HCT116 (cell line): Measurements from ENCODE around the gene SLC25A22. TPM values are rescaled to one million over a fixed set of nuclear protein-coding genes. Genes with fewer than 3 reads are reported as not detected.

Experiments
- ATAC-seq: fragments of 200-7000 bp; cut with Tn5 transposase; 2 replicates; pipeline ENCODE4 v1.9.1; 2020; ENCODE audit warnings: mild to moderate bottlenecking, moderate library complexity
- BruUV-seq: library from RNA; stranded (reverse); fragments of 400-500 nt; replicated peaks from 2 replicates; lab custom pipeline; 2021; lab: Mats Ljungman, UMichigan
- CTCF ChIA-PET: fragments of 300-600 bp; sonication (Branson Sonifier 250); formaldehyde crosslinking; loops from one replicate; lab custom pipeline; 2021; ENCODE audit warnings: antibody characterized with exemption; lab: Charles Lee
- POLR2A ChIA-PET: fragments of 300-600, 350-600 bp; sonication (Branson Sonifier 250); formaldehyde crosslinking; loops from one replicate; lab custom pipeline; 2021; ENCODE audit warnings: antibody characterized with exemption; lab: Charles Lee
- RAD21 ChIA-PET, 2 experiments: fragments of 300-600 bp; sonication (Branson Sonifier 250); formaldehyde crosslinking; loops; one replicate each; lab custom pipeline; 2023; ENCODE audit warnings: low total read pairs in 2 of 2; ENCODE audit not compliant: uncharacterized antibody in 2 of 2, unreplicated experiment in 2 of 2, low non-redundant PET in 1 of 2; lab: Charles Lee
- DNase-seq: peaks from one replicate; pipeline ENCODE4 v3.0.0-alpha.2; 2010; ENCODE audit warnings: low read depth, low spot score
- H2AFZ ChIP-seq: fragments of 200-600 bp; shearing (Covaris generic), sonication (generic); 2 replicates; pipeline ENCODE4 v1.6.1; 2017; ENCODE audit warnings: low read depth, mixed run types, mixed read lengths, antibody characterized with exemption, low read length; ENCODE audit not compliant: poor library complexity, severe bottlenecking
- H3K27ac ChIP-seq: 2 replicates; pipeline ENCODE4 v1.5.1; 2012; ENCODE audit warnings: low read depth, low read length
- H3K27me3 ChIP-seq: fragments of 200-600 bp; sonication (generic); 2 replicates; pipeline ENCODE4 v1.6.1; 2016; ENCODE audit warnings: mixed run types, low read length, mixed read lengths; ENCODE audit not compliant: insufficient read depth
- H3K36me3 ChIP-seq, 2 experiments: fragments of 200-500 bp in 1 of 2; fragments of 200-600 bp in 1 of 2; sonication (Bioruptor generic) in 1 of 2; sonication (generic) in 1 of 2; 2 replicates each; pipeline versions ENCODE4 v1.5.1 to v1.6.1; 2014 to 2016; ENCODE audit warnings: low read length in 2 of 2, inconsistent platforms in 1 of 2, mixed read lengths in 1 of 2, mixed run types in 1 of 2; ENCODE audit not compliant: insufficient read depth in 2 of 2, control insufficient read depth in 1 of 2
- H3K4me1 ChIP-seq, 2 experiments: fragments of 200-600 bp in 1 of 2; sonication (generic) in 1 of 2; 2 replicates each; pipeline versions ENCODE4 v1.5.1 to v1.6.1; 2012 to 2017; ENCODE audit warnings: low read length in 2 of 2, inconsistent platforms in 1 of 2, mild to moderate bottlenecking in 1 of 2, mixed read lengths in 1 of 2, mixed run types in 1 of 2, moderate library complexity in 1 of 2; ENCODE audit not compliant: insufficient read depth in 2 of 2, control insufficient read depth in 1 of 2
- H3K4me2 ChIP-seq: fragments of 200-600 bp; sonication (generic); 2 replicates; pipeline ENCODE4 v1.6.1; 2017; ENCODE audit warnings: mixed run types, low read length, mixed read lengths
- H3K4me3 ChIP-seq, 2 experiments: fragments of 200-600 bp in 1 of 2; sonication (generic) in 1 of 2; replicated peaks in 1 of 2; 2 replicates each; pipeline ENCODE4 v1.5.1; 2011 to 2016; ENCODE audit warnings: low read length in 2 of 2, control low read depth in 1 of 2, low read depth in 1 of 2, mild to moderate bottlenecking in 1 of 2, mixed read lengths in 1 of 2, mixed run types in 1 of 2
- H3K79me2 ChIP-seq: fragments of 200-600 bp; sonication (generic); 2 replicates; pipeline ENCODE4 v1.6.1; 2017; ENCODE audit warnings: mild to moderate bottlenecking, mixed run types, low read length, moderate library complexity, mixed read lengths; ENCODE audit not compliant: insufficient read depth
- H3K9ac ChIP-seq: fragments of 200-600 bp; sonication (generic); 2 replicates; pipeline ENCODE4 v1.6.1; 2016; ENCODE audit warnings: low read length, mixed read lengths
- H3K9me2 ChIP-seq: fragments of 200-600 bp; sonication (generic), shearing (Covaris generic); 2 replicates; pipeline ENCODE4 v1.6.1; 2017; ENCODE audit warnings: mixed run types, mild to moderate bottlenecking, moderate library complexity; ENCODE audit not compliant: insufficient read depth
- H3K9me3 ChIP-seq, 2 experiments: fragments of 200-500 bp in 1 of 2; fragments of 200-600 bp in 1 of 2; sonication (Bioruptor generic) in 1 of 2; sonication (generic) in 1 of 2; 2 replicates each; pipeline ENCODE4 v1.6.1; 2014 to 2017; ENCODE audit warnings: low read length in 2 of 2, mixed read lengths in 2 of 2, inconsistent platforms in 1 of 2, low read depth in 1 of 2, mild to moderate bottlenecking in 1 of 2, mixed run types in 1 of 2, moderate library complexity in 1 of 2; ENCODE audit not compliant: control insufficient read depth in 1 of 2, insufficient read depth in 1 of 2
- H4K20me1 ChIP-seq: fragments of 200-600 bp; sonication (generic), shearing (Covaris generic); 2 replicates; pipeline ENCODE4 v1.6.1; 2017; ENCODE audit warnings: mixed run types, mild to moderate bottlenecking, moderate library complexity; ENCODE audit not compliant: insufficient read depth
- CBX3 ChIP-seq: IDR thresholded peaks from 2 replicates; pipeline ENCODE4 v1.6.1; 2012; ENCODE audit warnings: low read depth
- CEBPB ChIP-seq: IDR thresholded peaks from 2 replicates; pipeline ENCODE4 v1.6.1; 2012; ENCODE audit warnings: low read depth
- EGR1 ChIP-seq: IDR thresholded peaks from 2 replicates; pipeline ENCODE4 v1.6.1; 2012; ENCODE audit warnings: low read depth
- ELF1 ChIP-seq: IDR thresholded peaks from 2 replicates; pipeline ENCODE4 v1.6.1; 2012; ENCODE audit warnings: low read depth, borderline replicate concordance
- EZH2 ChIP-seq: fragments of 200-600 bp; sonication (generic); IDR thresholded peaks from 2 replicates; pipeline ENCODE4 v1.6.1; 2017; ENCODE audit warnings: antibody characterized with exemption, mixed run types
- EZH2phosphoT487 ChIP-seq: fragments of 200-600 bp; IDR thresholded peaks from 2 replicates; pipeline ENCODE4 v1.6.1; 2018; ENCODE audit warnings: antibody characterized with exemption, borderline replicate concordance
- FOSL1 ChIP-seq: IDR thresholded peaks from 2 replicates; pipeline ENCODE4 v1.6.1; 2012; ENCODE audit warnings: low read depth
- JUND ChIP-seq: IDR thresholded peaks from 2 replicates; pipeline ENCODE4 v1.6.1; 2012
- MAX ChIP-seq: IDR thresholded peaks from 2 replicates; pipeline ENCODE4 v1.6.1; 2012
- POLR2A ChIP-seq: IDR thresholded peaks from 2 replicates; pipeline ENCODE4 v1.7.0; 2011; ENCODE audit warnings: borderline replicate concordance; ENCODE audit not compliant: insufficient read depth, insufficient read length; ENCODE audit errors: extremely low read depth
- POLR2AphosphoS5 ChIP-seq: IDR thresholded peaks from 2 replicates; pipeline ENCODE4 v1.6.1; 2011; ENCODE audit warnings: mild to moderate bottlenecking, low read depth, low read length, moderate library complexity
- REST ChIP-seq: IDR thresholded peaks from 2 replicates; pipeline ENCODE4 v1.6.1; 2012; ENCODE audit warnings: low read depth
- SIN3A ChIP-seq: IDR thresholded peaks from 2 replicates; pipeline ENCODE4 v1.6.1; 2012; ENCODE audit warnings: low read depth
- SP1 ChIP-seq: IDR thresholded peaks from 2 replicates; pipeline ENCODE4 v1.6.1; 2012; ENCODE audit warnings: low read depth
- SRF ChIP-seq: IDR thresholded peaks from 2 replicates; pipeline ENCODE4 v1.6.1; 2012; ENCODE audit warnings: low read depth
- TCF7L2 ChIP-seq: IDR thresholded peaks from 2 replicates; pipeline ENCODE4 v1.7.0; 2011; ENCODE audit warnings: borderline replicate concordance, inconsistent platforms; ENCODE audit not compliant: insufficient read depth, insufficient read length; ENCODE audit errors: extremely low read depth
- ZFX ChIP-seq: fragments of 450-650 bp; IDR thresholded peaks from 2 replicates; pipeline ENCODE4 v1.6.1; 2017
- ZNF274 ChIP-seq: fragments of 200-500 bp; sonication (Bioruptor generic); IDR thresholded peaks from 2 replicates; pipeline ENCODE4 v1.6.1; 2014; ENCODE audit warnings: mild to moderate bottlenecking, low read depth, low read length, inconsistent platforms
- intact Hi-C: fragments of 100-400 bp; cut with micrococcal nuclease; formaldehyde crosslinking; loops from 2 replicates; pipeline ENCODE4 v1.10.0; 2022
- total RNA-seq: library from RNA; stranded (reverse); gene quantifications from one replicate; pipeline ENCODE4 v1.2.1, GENCODE V29; 2021; ENCODE audit not compliant: unreplicated experiment
- TF ChIP-seq, protein P1 (sequence below), 3 experiments: fragments of 200-600 bp in 1 of 3; sonication (generic) in 1 of 3; IDR thresholded peaks in 2 of 3; conservative IDR thresholded peaks in 1 of 3; 2 replicates each; pipeline ENCODE4 v1.5.1; 2012 to 2017; ENCODE audit warnings: low read depth in 2 of 3, low read length in 2 of 3, antibody characterized with exemption in 1 of 3, borderline replicate concordance in 1 of 3, control low read depth in 1 of 3, mild to moderate bottlenecking in 1 of 3, mixed read lengths in 1 of 3, mixed run types in 1 of 3, moderate library complexity in 1 of 3; ENCODE audit not compliant: insufficient read depth in 1 of 3
- TF ChIP-seq, protein P2 (sequence below): IDR thresholded peaks from 2 replicates; pipeline ENCODE4 v1.6.1; 2012
- TF ChIP-seq, protein P3 (sequence below): IDR thresholded peaks from 2 replicates; pipeline ENCODE4 v1.6.1; 2011; ENCODE audit warnings: mild to moderate bottlenecking, low read length, moderate library complexity; ENCODE audit not compliant: insufficient replicate concordance; ENCODE audit errors: extremely low read depth

Gene SLC25A22
- total RNA-seq, 1 experiment from 2014 or later = 62.0 TPM

DNA sequence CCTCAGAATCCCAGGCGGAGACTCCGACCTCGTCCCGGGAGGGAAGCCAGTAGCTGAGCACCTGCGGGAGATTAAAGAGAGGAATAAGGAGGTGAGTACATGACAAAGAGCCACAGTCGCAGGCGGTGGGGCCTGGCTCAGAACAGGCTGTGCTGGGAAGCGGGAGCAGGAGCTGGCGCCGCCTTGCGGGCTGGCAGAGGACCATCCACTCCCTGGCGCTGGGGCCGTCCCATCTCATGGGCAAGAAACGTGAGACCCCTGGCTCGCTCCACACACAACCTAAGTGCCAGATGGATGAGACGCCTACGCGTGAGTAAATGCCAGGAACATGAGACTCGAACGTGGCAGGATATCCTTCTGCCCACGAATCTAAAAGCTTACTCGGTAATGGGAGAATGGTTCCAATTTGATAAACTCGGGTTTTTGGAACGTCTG, 14.5 kb downstream of the SLC25A22 start:
- H3K4me3 ChIP-seq = no peak overlapping the region
- DNase-seq (peak; percentile 78), ATAC-seq (peak; percentile 95)
- H3K36me3 ChIP-seq = no peaks in the 10 kb centered on the region
- H3K9ac ChIP-seq = peak overlapping the region; percentile 11; the same call in 1 of the 2 replicates
- POLR2A ChIA-PET = interaction anchor here (0.6 to 1.3 kb wide), 2 partner anchors 12 to 22 kb away, joined by 3 to 12 read pairs; no protein-coding TSS in a partner anchor
- no peaks in the 10 kb centered on the region for H3K9me3 ChIP-seq
- peaks cover 21% of the 10 kb centered on the region; the same call in 1 of the 2 replicates for H3K79me2 ChIP-seq
- peak overlapping the region; percentile 45 for H3K27ac ChIP-seq
- RAD21 ChIA-PET = interaction anchor here in 1 of 2 experiments (0.7 kb wide), 1 partner anchor 88 kb away, joined by 4 read pairs; the partner anchor contains the start of genes DEAF1 and TMEM80
- BruUV-seq = no TSS peak
- H3K4me2 ChIP-seq = peak overlapping the region; percentile 57
- H4K20me1 ChIP-seq = no peaks in the 10 kb centered on the region
- CTCF ChIA-PET = interaction anchor here (0.9 to 1.9 kb wide), 7 partner anchors 8 to 229 kb away, joined by 3 to 6 read pairs (median 4); partner anchors contain the start of gene TMEM80
- no peak overlapping the region for H2AFZ ChIP-seq
- H3K4me1 ChIP-seq = peaks cover 19 to 29% of the 10 kb centered on the region in 2 experiments
- no peaks in the 10 kb centered on the region for H3K9me2 ChIP-seq
- intact Hi-C loops = no loop called here
- H3K27me3 ChIP-seq = no peaks in the 10 kb centered on the region
- TF ChIP-seq SRF (no peak), ZFX (no peak), EZH2phosphoT487 (no peak), REST (no peak), EGR1 (no peak), EZH2 (no peak), CEBPB (no peak), POLR2AphosphoS5 (peak; percentile 45; the same call in 1 of the 2 replicates), TCF7L2 (peak; percentile 86), POLR2A (no peak), FOSL1 (no peak), ELF1 (no peak), MAX (peak; percentile 66; the same call in 1 of the 2 replicates), JUND (no peak), SIN3A (peak; percentile 47; the same call in 1 of the 2 replicates), CBX3 (no peak), SP1 (no peak), ZNF274 (no peak)
- TF ChIP-seq, protein P1, sequence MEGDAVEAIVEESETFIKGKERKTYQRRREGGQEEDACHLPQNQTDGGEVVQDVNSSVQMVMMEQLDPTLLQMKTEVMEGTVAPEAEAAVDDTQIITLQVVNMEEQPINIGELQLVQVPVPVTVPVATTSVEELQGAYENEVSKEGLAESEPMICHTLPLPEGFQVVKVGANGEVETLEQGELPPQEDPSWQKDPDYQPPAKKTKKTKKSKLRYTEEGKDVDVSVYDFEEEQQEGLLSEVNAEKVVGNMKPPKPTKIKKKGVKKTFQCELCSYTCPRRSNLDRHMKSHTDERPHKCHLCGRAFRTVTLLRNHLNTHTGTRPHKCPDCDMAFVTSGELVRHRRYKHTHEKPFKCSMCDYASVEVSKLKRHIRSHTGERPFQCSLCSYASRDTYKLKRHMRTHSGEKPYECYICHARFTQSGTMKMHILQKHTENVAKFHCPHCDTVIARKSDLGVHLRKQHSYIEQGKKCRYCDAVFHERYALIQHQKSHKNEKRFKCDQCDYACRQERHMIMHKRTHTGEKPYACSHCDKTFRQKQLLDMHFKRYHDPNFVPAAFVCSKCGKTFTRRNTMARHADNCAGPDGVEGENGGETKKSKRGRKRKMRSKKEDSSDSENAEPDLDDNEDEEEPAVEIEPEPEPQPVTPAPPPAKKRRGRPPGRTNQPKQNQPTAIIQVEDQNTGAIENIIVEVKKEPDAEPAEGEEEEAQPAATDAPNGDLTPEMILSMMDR (IDR thresholded peaks at IDR 0.05 in 2 of 3, conservative IDR thresholded peaks at IDR 0.05 in 1 of 3; ENCODE audit: borderline replicate concordance in 1 of 3, insufficient read depth in 1 of 3, low read depth in 2 of 3, low read length in 2 of 3) = peak in 2 of 3 experiments; percentile 83 to 94
- TF ChIP-seq, protein P2, sequence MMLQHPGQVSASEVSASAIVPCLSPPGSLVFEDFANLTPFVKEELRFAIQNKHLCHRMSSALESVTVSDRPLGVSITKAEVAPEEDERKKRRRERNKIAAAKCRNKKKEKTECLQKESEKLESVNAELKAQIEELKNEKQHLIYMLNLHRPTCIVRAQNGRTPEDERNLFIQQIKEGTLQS = no peak
- TF ChIP-seq, protein P3, sequence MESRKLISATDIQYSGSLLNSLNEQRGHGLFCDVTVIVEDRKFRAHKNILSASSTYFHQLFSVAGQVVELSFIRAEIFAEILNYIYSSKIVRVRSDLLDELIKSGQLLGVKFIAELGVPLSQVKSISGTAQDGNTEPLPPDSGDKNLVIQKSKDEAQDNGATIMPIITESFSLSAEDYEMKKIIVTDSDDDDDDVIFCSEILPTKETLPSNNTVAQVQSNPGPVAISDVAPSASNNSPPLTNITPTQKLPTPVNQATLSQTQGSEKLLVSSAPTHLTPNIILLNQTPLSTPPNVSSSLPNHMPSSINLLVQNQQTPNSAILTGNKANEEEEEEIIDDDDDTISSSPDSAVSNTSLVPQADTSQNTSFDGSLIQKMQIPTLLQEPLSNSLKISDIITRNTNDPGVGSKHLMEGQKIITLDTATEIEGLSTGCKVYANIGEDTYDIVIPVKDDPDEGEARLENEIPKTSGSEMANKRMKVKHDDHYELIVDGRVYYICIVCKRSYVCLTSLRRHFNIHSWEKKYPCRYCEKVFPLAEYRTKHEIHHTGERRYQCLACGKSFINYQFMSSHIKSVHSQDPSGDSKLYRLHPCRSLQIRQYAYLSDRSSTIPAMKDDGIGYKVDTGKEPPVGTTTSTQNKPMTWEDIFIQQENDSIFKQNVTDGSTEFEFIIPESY = no peak
